CD4-positive, alpha-beta T cell treated with Interleukin-17A for 4 hours (primary cell): ENCODE results near the gene RNF207.

ENCODE experiments used
- DNase-seq: peaks from one replicate; pipeline ENCODE4 v3.0.0-alpha.2; 2020; ENCODE audit warnings: mixed read lengths

The RNF207 gene

DNA sequence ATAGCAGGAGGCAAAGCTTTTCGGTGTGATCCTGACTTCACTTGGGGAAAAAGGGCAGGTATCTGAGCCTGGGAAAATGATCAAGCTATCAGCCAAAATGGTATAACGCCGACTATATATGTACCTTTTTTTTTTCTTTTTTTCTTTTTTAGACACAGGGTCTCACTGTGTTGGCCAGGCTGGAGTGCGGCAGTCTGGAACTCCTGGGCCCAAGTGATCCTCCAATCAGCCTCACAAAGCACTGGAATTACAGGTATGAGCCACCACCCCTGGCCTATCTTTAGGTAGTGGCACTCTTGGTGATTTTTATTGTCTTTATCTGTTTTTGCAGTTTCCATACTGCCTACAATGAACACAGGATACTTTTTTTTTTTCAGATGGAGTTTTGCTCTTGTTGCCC is 31.2 kb downstream of the RNF207 start:
- DNase-seq: no peak

DNA sequence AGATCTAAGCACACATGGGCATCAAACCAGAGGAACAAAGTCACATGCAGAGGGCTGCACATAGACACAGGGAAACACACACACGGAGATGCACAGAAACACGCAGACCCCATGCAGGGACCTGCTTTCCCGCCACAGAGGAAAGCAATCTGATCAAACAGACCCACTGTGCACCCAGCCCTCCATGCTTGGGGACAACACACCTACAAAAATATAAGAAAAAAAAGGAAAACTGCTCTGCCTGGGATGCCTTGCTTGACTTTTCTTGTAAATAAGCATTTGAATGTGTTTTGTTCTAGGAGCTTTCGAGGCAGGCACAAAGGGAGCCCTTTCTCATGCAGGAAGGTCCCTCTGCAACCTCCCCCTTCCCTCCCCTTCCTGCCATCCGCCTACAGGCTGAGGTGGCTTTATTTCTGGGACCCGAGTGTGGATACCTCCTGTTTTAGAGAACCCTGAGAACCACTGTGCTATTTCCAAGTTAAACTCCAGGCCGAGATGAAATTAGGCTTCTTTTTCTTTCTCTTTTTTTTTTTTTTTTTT is 33.4 kb downstream of the RNF207 start:
- no peak for DNase-seq

DNA sequence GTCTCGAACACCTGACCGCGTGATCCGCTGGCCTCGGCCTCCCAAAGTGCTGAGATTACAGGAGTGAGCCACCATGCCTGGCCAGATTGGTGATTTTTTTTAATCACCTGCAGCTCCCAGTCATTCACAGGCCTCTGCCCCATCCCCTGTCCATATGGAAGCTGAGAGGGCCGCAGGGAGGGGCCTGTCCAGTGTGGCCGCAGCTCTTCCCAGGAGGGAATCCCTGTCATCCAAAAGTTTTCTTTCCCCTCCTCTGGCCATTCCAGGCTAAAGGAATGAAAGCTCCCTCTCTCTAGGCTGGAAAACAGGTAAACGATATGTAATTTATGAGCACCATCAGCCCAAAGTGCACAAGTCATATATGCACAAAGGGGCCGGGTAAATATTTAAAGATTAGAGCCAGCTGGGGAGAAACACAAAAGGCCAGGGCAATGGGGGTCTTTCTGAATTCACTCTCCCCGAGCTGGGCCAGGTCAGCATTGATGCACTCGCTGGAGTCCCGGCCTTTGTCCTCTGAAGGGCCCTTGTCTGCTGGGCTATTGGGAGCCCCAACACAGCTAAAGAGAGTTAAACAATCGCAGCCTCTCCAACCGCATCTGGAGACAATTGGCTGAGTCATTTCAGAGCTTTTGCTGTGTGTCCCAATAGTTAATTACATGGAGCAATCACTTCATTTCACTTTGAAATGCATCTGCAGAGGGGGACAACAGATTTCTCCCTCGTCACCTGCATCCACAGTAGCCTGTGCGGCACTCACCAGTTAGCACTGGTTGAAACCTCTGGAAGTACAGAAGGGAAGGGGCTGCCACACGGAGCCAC is 34.2 kb downstream of the RNF207 start:
- DNase-seq: no peak

DNA sequence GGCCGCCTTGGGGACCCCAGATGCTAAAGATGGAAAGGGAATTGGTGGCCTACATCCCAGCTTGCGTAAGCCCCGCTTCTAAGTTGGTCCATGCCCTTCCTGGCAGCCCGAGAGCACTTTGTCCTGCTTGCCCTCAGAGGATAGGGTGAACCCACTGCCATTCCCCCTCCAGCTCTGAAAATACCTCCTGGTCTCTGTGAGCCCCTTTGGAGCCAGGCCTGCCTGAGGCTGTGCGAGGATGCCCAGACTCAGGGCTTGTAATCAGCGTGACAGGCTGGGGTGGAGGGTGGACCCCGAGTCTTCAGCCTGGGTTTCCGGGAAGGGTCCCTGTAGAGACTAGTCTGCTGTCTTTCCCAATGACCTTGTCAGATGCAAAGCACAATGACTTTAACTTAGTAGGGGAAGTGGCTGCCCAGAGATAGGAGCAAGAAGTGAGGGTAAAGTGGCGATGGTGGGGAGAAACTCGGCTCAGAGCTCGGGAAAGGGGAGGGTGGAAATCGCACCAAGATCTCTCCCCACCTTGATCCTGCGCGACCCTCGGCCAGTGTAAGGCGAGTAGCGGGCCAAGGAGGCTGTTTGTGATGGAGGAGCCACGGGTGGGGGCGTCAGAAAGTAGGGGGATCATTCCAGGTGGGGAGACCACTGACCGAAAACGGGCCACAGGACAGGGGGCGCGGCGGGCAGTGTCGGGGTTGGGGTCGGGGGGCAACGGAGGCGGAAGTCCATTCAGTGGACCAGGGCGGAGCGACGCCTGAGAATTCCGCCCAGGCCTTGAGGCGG is 35.4 kb downstream of the RNF207 start:
- no peak for DNase-seq

DNA sequence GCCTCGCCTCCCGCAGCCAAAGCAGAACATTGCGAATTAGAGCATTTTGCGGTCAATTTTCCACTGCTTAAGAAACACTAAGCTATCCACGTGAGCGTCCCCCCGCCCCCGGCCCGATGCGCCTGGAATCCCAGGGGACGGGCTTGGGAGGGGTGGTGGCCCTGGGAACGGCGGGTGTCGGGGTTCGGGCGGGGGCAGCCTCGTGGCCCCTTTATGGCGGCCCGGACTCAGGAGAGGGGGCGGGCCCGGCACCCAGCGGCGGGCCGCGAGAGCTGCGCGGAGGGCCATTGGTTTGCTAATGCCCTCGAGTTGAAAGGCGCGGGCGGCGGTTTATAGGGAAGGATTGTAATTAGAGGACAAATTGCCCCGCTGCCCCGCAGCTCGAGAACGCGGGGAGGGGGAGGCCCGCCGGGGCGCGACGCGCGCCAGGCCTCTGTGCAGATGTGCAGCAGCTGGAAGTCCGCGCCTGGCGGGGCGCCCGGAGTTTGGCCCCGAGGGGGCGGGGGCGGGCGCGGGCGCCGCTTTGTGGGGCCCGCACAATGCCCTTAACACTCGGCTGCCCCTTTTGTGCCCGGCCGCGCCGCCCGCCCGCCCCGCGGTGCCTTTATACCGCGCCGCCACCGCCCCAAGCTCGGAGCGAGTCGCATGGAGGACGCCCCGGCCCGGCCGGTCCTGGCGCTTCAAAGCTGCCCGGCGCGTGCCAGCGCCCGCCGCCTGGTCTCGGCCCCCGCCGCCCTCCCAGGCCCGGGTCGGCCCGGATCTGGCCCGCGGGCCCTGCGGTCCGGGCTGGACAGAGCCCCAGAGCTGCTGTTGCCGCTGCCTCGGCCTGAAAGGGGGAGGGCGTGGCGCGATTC is 36.2 kb downstream of the RNF207 start:
- DNase-seq: no peak

DNA sequence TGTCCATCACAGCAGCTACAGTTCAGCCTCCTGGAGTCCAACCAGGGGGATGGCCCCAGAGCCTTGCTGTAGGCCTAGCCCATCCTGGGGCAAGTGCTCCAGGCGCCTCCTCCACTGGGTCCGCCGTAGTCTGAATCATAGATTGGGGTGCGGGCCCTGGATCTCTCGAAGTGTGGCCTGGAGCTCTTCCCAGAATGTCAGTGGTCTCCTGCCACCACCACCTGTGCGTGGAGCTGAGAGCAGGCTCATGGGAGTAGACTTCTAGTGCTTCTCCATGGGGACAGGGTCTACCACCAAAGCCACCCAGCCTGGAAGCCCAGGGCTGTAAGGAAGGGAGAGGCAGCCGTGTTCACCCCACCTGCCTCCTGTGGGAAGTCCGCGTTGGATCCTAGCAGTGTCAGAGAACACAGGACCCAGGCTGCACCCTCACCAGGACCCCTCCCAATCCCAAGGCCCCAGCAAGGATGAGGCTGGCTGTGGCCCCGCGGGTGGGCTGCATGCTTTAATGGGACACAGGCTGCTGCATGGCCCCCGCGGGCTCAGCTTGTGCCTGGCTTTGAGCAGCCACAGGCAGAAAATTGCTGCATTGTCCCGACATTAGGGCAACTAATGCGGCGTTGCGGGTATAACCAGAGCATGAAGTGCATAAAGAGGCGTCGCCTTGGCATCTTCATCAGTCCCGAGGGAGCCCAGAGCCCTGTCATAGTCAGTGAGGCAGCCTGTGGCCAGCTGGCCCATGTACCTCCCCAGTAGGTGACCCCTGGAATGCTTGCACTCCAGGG is 37.3 kb downstream of the RNF207 start:
- no peak for DNase-seq

DNA sequence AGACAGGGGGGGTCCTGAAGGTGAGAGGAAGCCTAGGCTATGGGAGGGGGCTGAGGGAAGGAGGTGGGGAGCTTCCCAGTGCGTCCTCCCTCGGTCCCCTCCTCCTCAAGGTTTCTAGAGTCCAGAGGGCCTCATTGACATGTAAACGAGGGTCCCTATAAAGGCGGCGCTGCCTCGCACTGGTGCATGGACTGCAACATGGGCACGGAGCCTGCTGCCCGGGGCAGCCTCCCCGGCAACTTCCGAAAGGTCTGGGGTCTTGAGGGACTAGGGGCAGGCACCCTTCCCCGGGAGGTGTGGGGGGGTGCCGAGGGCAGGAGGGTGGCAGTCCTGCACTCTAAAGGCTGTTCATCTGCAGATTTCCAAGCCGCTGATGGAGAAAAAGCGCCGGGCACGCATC is 38.1 kb downstream of the RNF207 start, which contains the start of gene HES3:
Gene HES3, plus strand, starts transcription at position 187 of the 400 bp plus-strand sequence. Its CDS starts 187 bp downstream, at position 374.
- DNase-seq: no peak

DNA sequence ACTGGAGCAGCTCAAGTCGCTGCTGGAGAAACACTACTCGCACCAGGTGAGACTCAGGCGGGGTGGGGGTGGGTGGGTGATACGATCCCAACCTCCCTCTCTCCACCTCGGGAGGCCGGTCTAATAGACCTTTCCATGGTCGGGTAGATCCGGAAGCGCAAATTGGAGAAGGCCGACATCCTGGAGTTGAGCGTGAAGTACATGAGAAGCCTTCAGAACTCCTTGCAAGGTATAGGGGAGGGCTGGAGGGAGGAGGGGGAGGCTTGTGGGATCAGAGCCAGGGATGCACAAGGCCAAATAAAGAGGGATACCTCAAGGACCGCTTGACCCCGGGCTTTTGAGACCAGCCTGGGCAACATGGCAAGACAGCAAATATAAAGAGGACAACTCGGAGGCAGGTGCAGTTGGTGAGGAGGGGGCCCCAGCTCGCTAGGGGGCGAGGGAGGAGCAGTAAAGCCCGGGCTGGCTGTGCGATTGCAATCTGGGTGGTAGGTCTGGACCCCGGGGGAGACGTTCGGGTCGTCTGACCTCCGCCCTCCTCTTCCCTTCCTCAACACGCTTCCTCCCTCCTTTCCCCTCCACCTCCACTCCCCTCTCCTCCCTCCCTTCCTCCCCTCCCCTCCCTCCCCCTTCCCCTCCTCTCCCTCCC is 38.6 kb downstream of the RNF207 start:
- no peak for DNase-seq

DNA sequence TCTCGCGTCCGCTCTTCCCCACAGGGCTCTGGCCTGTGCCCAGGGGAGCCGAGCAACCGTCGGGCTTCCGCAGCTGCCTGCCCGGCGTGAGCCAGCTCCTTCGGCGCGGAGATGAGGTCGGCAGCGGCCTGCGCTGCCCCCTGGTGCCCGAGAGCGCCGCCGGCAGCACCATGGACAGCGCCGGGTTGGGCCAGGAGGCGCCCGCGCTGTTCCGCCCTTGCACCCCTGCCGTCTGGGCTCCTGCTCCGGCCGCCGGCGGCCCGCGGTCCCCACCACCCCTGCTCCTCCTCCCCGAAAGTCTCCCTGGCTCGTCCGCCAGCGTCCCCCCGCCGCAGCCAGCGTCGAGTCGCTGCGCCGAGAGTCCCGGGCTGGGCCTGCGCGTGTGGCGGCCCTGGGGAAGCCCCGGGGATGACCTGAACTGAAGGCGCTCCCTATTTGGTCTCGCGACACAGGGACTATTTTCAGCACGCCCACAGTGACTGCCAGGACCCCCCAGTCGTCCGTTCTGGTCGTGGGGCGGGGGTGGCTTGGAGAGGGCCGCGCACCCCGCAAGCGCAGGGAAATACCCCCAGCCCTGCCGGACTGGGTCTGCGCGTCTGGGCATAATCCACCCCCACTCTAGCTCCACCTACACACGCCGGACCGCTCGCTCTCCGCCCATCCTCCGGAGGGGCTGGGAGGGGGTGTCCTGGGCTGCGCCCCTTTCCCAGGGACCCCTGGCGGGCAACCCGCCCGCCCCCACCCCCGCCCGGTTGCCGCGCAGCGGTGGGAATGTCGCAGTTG is 39.4 kb downstream of the RNF207 start:
- DNase-seq: peak; percentile 86

DNA sequence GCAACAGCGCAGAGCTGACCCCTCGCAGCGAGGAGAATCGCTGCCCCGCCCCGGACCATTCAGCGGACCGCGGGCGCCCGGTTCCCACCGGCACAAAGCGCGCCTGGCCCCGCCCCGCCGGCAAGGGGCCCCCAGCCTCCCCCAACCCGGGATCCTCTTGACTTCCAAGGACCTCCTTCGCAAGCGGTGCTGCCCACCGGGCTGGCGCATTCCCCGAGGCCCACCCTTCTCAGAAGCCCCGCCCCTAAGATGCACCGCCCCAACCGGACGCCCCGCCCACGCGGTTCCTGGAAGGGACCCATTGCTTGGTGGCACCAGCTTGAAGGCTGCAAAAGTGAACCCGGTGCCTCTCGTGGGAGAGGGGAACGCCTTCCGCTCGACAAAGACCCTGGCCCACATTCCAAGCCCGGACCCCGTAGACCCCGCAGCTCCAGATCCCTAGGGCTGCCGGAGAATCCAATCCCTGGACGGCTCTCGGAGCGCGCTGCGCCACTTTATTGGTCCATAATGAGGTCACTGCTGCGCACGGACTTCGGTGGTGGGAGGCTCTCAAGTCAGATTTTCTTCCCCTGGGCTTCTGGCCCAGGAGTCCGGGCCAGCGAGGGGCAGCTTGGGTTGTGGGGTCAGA is 40.1 kb downstream of the RNF207 start:
- peak; percentile 41 for DNase-seq

DNA sequence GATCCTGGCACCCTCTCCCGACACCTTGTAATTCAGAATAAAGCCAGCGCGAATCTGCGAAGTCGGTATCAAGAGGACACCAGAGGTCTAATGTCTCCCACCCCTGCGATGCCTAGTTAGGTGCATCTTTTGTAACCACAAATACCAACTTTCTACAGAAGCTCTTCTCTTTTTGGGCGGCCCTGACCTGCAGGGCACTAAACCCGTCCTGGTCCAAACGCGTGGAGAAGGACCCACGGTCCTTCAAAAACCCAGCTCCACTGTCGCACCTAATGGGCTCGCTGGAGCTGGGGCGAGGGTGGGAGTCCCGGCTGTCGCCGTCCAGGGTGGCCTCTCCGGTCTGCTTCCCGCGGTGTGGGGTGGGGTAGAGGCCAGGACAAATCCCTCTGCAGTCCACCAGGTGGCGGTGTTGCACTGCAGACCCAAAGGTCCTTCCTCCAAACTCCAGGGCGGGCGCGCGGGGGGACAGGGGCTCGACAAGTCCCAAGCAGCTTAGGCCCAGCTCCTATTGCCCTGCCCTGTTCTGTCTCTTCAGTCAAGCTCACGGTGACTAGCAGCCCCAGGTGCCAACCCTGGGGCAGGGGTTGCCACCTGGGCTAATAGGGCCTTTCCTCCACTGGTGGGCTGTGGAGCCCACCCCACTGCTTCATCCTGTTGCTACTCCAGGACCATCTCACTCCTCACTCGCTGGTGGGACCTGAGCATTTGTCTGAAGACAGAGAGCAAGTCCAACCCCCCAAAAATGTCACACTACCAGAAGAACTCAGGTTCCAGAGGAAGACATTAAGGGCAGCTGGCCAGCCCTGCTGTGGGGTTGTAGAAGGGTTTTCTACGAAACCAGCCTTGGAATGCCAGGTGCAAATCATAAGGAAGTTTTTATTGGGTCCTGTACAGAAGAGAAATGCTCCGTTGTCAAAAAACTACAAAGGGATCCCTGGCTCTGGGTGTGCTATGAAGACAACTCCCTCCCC is 40.9 kb downstream of the RNF207 start:
- peak; percentile 87 for DNase-seq

DNA sequence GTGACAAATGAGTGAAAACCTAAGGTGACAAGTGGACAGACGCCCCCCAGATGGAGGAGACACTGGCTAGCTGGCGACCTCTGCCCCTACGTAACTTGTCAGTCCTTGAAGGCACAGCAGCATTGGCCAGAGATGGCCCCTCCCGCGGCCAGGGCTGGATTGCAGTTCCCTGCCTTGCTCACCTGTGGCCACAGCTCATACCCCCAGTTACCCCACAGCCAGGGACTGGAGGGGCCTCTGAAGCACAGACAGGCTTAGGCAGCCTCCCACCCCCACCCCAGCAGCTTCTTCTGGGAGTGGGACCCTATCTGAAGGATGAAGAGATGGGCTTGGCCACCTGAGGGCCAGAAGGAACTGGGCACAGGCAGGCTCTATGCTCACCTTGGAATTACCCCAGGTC is 41.7 kb downstream of the RNF207 start:
- no peak for DNase-seq

DNA sequence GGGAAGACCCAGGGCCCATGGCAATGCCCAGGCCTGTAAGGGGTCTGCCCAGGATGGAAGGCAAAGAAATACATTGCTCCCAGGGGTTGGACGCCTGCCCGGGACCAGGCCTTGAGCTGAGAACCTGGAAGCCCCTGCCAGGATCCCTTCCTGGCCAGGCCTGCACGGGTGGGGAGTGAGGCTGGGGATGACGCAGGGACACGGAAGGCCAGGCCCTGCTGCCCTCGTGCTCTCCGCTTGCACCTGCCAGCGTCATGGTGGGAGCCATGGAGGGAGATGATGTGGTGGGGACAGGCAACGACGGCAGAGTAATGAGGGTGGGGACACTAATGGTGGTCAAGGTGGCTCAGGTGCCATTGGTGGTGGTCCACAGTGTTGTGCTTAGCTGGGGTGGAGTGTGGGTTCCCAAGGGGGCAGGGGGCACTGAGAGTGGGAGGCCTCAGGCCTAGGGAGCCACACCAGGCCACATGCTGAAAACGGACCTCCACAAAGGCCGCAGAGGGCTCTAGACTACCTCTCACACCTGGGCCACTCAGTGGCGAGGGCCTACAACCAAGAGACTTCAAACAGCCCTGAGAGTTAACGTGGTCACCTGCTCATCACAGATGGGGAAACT is 42.4 kb downstream of the RNF207 start:
- DNase-seq: no peak

DNA sequence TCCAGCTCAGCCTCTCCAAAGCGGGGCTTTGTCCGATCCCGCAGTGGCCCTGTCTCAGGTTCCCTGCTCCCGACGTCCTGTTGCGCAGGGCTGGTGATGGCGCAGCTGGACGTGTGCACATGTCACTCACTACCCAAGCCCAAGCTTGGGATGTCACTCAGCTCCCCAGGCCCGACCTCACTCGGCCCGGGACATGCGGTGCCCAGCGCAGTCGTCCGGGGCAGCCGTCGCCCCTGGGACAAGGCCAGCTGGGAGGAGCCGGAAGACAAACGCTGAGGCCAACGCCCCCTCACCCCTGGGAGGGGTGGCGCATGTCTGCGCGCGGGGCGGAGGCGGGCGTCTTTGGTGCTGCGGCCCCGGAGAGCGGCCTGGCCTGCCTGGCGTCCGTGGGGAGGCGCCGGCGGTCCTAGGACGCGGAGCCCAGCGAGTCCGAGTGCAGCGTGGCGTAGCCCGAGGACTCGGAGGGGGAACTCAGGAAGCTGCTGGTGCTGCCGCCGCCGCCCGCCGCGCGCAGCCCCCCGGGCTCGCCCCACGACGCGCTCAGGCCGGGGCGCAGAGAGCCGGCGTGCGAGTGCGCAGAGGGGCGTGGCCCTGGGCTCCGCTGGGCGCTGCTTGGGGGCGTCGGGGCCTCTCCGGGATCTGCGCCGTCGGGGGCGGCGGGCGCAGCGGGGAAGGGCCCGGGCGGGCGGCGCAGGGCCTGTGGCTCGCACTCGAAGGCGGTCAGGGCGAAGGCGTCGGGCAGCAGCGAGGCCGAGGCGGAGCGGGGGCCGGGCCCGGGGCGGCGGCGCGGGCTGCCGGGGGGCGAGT is 43.2 kb downstream of the RNF207 start:
- no peak for DNase-seq

DNA sequence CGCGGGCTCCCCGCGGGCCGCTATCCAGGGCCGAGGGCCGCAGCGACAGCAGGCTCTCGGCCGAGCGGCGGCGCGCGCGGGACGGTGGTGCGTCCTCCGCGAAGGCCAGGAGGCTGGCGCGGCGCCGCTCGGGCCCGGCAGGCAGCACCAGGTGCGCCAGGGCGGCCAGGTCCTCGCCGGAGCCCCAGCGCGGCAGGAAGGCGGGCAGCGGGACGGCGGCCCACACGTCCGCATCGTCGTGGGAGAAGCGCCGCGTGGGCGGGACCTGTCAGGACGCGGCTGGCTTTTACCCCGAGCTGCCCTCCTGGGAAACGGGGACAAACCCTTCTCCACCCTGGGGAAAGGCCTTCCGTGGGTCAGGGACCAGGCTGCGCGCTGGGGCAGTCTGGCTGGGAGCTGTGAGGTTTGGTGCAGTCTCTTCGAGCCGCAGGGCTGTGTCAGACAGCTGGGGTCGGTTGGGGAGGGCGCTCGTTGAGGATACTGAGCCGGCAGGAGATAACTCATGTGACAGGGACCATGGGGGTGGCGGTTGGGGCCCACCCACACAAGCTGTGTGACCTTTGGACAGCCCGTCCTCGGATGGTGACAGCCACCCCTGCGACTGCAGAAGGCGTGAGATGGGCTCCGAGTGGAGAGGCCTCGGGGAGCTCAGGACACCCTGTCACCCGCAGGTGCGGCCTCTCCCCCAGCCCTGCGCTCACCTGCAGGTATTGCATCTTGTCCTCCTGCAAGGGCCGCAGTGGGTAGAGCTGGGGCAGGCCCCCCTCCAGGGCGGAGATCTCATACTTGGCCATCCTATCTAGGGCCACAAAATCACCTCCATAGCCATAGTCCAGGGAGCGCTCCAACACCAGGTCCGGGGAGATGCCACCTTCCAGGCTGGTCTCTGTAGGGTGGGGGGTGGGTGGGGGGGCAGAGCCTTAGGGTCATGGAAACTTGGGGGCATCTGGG is 44.1 kb downstream of the RNF207 start:
- no peak for DNase-seq

DNA sequence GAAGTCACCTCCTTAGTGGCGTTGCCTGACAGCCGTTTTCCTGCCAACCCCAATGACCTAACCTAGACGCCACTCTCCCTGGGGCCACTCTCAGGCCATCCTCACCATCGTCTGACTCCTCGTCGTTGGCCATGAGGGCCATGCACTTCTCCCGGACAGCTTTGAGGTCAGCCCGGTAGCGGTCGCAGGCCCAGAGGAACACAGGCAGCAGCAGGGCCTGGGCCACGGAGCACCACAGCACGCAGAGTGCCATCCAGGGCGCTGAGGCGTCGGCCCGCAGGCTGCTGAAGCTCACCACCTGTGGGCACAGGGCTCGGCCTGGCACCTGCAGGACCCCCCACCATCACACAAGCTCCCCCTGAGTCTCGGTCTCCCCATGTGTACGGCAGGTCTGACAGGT is 45.3 kb downstream of the RNF207 start:
- DNase-seq: no peak
